Mesendoderm (in vitro differentiated cells): ENCODE data around the gene RALGPS2.

ENCODE experiments used
- DNase-seq: peaks from one replicate; pipeline ENCODE4 v3.0.0; 2013
- H2AK5ac ChIP-seq: 2 replicates; pipeline ENCODE4 v1.6.1; 2013; ENCODE audit warnings: low read length, inconsistent platforms
- H2BK120ac ChIP-seq: 2 replicates; pipeline ENCODE4 v1.6.1; 2013; ENCODE audit warnings: low read depth, mild to moderate bottlenecking, low read length, moderate library complexity, mixed read lengths
- H2BK15ac ChIP-seq: replicated peaks from 2 replicates; pipeline ENCODE4 v1.6.1; 2013; ENCODE audit warnings: low read depth, mild to moderate bottlenecking, moderate library complexity
- H2BK5ac ChIP-seq: 2 replicates; pipeline ENCODE4 v1.6.1; 2013; ENCODE audit warnings: low read length, inconsistent platforms
- H3K18ac ChIP-seq: 2 replicates; pipeline ENCODE4 v1.6.1; 2013; ENCODE audit warnings: mild to moderate bottlenecking, low read length, mixed read lengths
- H3K23ac ChIP-seq: one replicate; pipeline ENCODE4 v1.6.1; 2013; ENCODE audit warnings: low read length
- H3K27ac ChIP-seq: 2 replicates; pipeline ENCODE4 v1.5.1; 2013; ENCODE audit warnings: low read depth, mild to moderate bottlenecking, inconsistent platforms, low read length, moderate library complexity
- H3K27me3 ChIP-seq: 2 replicates; pipeline ENCODE4 v1.6.1; 2013; ENCODE audit warnings: low read length, control low read depth, mild to moderate bottlenecking, inconsistent platforms; ENCODE audit not compliant: insufficient read depth, poor library complexity
- H3K36me3 ChIP-seq: 2 replicates; pipeline ENCODE4 v1.6.1; 2013; ENCODE audit warnings: low read length, inconsistent platforms; ENCODE audit not compliant: control insufficient read depth, insufficient read depth
- H3K4ac ChIP-seq: one replicate; pipeline ENCODE4 v1.6.1; 2013; ENCODE audit warnings: low read depth, mild to moderate bottlenecking, low read length, moderate library complexity
- H3K4me1 ChIP-seq: 2 replicates; pipeline ENCODE4 v1.6.1; 2013; ENCODE audit warnings: low read depth, low read length, inconsistent platforms; ENCODE audit not compliant: control insufficient read depth
- H3K4me2 ChIP-seq: 2 replicates; pipeline ENCODE4 v1.6.1; 2013; ENCODE audit warnings: low read length
- H3K4me3 ChIP-seq: 2 replicates; pipeline ENCODE4 v1.5.1; 2013; ENCODE audit warnings: mild to moderate bottlenecking, low read length
- H3K56ac ChIP-seq: one replicate; pipeline ENCODE4 v1.6.1; 2013; ENCODE audit warnings: low read length
- H3K79me1 ChIP-seq: 2 replicates; pipeline ENCODE4 v1.6.1; 2013; ENCODE audit warnings: low read length, inconsistent platforms
- H3K79me2 ChIP-seq: 2 replicates; pipeline ENCODE4 v1.6.1; 2013; ENCODE audit warnings: mild to moderate bottlenecking, low read length; ENCODE audit not compliant: control insufficient read depth, insufficient read depth
- H3K9ac ChIP-seq: 2 replicates; pipeline ENCODE4 v1.6.1; 2013; ENCODE audit warnings: low read length, inconsistent platforms
- H4K5ac ChIP-seq: one replicate; pipeline ENCODE4 v1.6.1; 2013; ENCODE audit warnings: low read length
- H4K8ac ChIP-seq: one replicate; pipeline ENCODE4 v1.6.1; 2013; ENCODE audit warnings: low read depth, mild to moderate bottlenecking, control low read depth, low read length, moderate library complexity
- WGBS: extraction: QIAGEN DNeasy Blood & Tissue Kit; methylation state at CpG from one replicate; pipeline ENCODE4 v1.1.7; 2013; ENCODE audit warnings: low lambda C conversion rate, missing lambda C conversion rate; ENCODE audit not compliant: insufficient coverage; ENCODE audit errors: extremely low coverage; 5-methylcytosine and 5-hydroxymethylcytosine counted together

Gene RALGPS2

GRCh38 chr1:178725466-178726086 lies 532 bp downstream of the RALGPS2 start:
- H3K79me1 ChIP-seq: no peaks in the 10 kb centered on the region
- peak overlapping the region; percentile 92 for H3K4me2 ChIP-seq
- peak overlapping the region; percentile 90 for H3K4me3 ChIP-seq
- H3K79me2 ChIP-seq: peaks cover 3% of the 10 kb centered on the region
- H4K8ac ChIP-seq: no peak overlapping the region
- peak overlapping the region; percentile 67 for H2BK120ac ChIP-seq
- no peaks in the 10 kb centered on the region for H3K27me3 ChIP-seq
- peak overlapping the region; percentile 94 for H3K56ac ChIP-seq
- no peak overlapping the region for H2BK5ac ChIP-seq
- no peak overlapping the region for H4K5ac ChIP-seq
- H3K18ac ChIP-seq: peak overlapping the region; percentile 99
- peak overlapping the region; percentile 82 for H3K9ac ChIP-seq
- WGBS: no CpG with 5 or more reads among the region's 75 CpGs
- peak overlapping the region; percentile 93 for H3K27ac ChIP-seq
- H3K23ac ChIP-seq: no peak overlapping the region
- H3K36me3 ChIP-seq: no peaks in the 10 kb centered on the region
- peak; percentile 74 for DNase-seq
- H2BK15ac ChIP-seq: no peak overlapping the region
- peak overlapping the region; percentile 96 for H3K4ac ChIP-seq
- no peaks in the 10 kb centered on the region for H3K4me1 ChIP-seq
- no peak overlapping the region for H2AK5ac ChIP-seq

- H3K79me1 ChIP-seq: no peaks in the 10 kb centered on the region
- DNase-seq: peak; percentile 96
- peak overlapping the region; percentile 92 for H3K4me2 ChIP-seq
- no peaks in the 10 kb centered on the region for H3K36me3 ChIP-seq
- peak overlapping the region; percentile 82 for H3K9ac ChIP-seq
- H4K8ac ChIP-seq: peak overlapping the region; percentile 28
- H2AK5ac ChIP-seq: no peak overlapping the region
- H3K79me2 ChIP-seq: peaks cover 3% of the 10 kb centered on the region
- H2BK120ac ChIP-seq: peak overlapping the region; percentile 67
- H3K4me3 ChIP-seq: peak overlapping the region; percentile 90
- no peaks in the 10 kb centered on the region for H3K27me3 ChIP-seq
- no peak overlapping the region for H2BK5ac ChIP-seq
- H3K23ac ChIP-seq: no peak overlapping the region
- peak overlapping the region; percentile 99 for H3K18ac ChIP-seq
- no CpG with 5 or more reads among the region's 21 CpGs for WGBS
- no peaks in the 10 kb centered on the region for H3K4me1 ChIP-seq
- H3K56ac ChIP-seq: peak overlapping the region; percentile 94
- no peak overlapping the region for H2BK15ac ChIP-seq
- peak overlapping the region; percentile 93 for H3K27ac ChIP-seq
- peak overlapping the region; percentile 96 for H3K4ac ChIP-seq
- no peak overlapping the region for H4K5ac ChIP-seq
These were observed 1.1 kb downstream of the RALGPS2 start for GRCh38 chr1:178726087-178726517.

- H3K36me3 ChIP-seq: no peaks in the 10 kb centered on the region
- no peak overlapping the region for H2BK120ac ChIP-seq
- H3K4ac ChIP-seq: no peak overlapping the region
- H3K23ac ChIP-seq: no peak overlapping the region
- no peak overlapping the region for H2AK5ac ChIP-seq
- WGBS: no CpG with 5 or more reads among the region's 5 CpGs
- H3K4me2 ChIP-seq: peak overlapping the region; percentile 12
- H4K5ac ChIP-seq: no peak overlapping the region
- H3K27me3 ChIP-seq: no peaks in the 10 kb centered on the region
- peak overlapping the region; percentile 18 for H3K9ac ChIP-seq
- no peak overlapping the region for H3K4me3 ChIP-seq
- DNase-seq: no peak
- H4K8ac ChIP-seq: no peak overlapping the region
- H3K4me1 ChIP-seq: no peaks in the 10 kb centered on the region
- no peak overlapping the region for H2BK5ac ChIP-seq
- no peak overlapping the region for H3K56ac ChIP-seq
- no peak overlapping the region for H2BK15ac ChIP-seq
- peaks cover 4% of the 10 kb centered on the region for H3K79me2 ChIP-seq
- H3K79me1 ChIP-seq: no peaks in the 10 kb centered on the region
- H3K18ac ChIP-seq: no peak overlapping the region
- H3K27ac ChIP-seq: no peak overlapping the region
These were observed 1.5 kb downstream of the RALGPS2 start for GRCh38 chr1:178726545-178726944.

- Histone ChIP-seq H2BK15ac (no peak overlapping the region), H3K27me3 (no peaks in the 10 kb centered on the region), H2BK120ac (no peak overlapping the region), H3K79me2 (peaks cover 5% of the 10 kb centered on the region), H3K4me3 (no peak overlapping the region), H3K36me3 (no peaks in the 10 kb centered on the region), H3K27ac (no peak overlapping the region), H4K8ac (no peak overlapping the region), H3K4me1 (no peaks in the 10 kb centered on the region), H3K4ac (no peak overlapping the region), H2BK5ac (no peak overlapping the region), H3K18ac (no peak overlapping the region), H3K4me2 (no peak overlapping the region), H4K5ac (no peak overlapping the region), H2AK5ac (no peak overlapping the region), H3K79me1 (no peaks in the 10 kb centered on the region), H3K56ac (no peak overlapping the region), H3K9ac (no peak overlapping the region), H3K23ac (no peak overlapping the region)
- DNase-seq: peak; percentile 51
- no CpG with 5 or more reads among the region's 11 CpGs for WGBS
These were observed 2.2 kb downstream of the RALGPS2 start for GRCh38 chr1:178727014-178727895.

GRCh38 chr1:178733972-178734371 lies 8.9 kb downstream of the RALGPS2 start:
- no peak overlapping the region for H2BK15ac ChIP-seq
- H3K56ac ChIP-seq: no peak overlapping the region
- no peak overlapping the region for H2BK5ac ChIP-seq
- WGBS: no CpG with 5 or more reads among the region's 5 CpGs
- H3K79me2 ChIP-seq: peaks cover 2% of the 10 kb centered on the region
- H2BK120ac ChIP-seq: no peak overlapping the region
- no peak for DNase-seq
- no peak overlapping the region for H2AK5ac ChIP-seq
- H3K27ac ChIP-seq: no peak overlapping the region
- H3K79me1 ChIP-seq: peaks cover 3% of the 10 kb centered on the region
- no peaks in the 10 kb centered on the region for H3K27me3 ChIP-seq
- H3K9ac ChIP-seq: no peak overlapping the region
- H3K4me1 ChIP-seq: no peaks in the 10 kb centered on the region
- no peak overlapping the region for H3K4ac ChIP-seq
- H3K23ac ChIP-seq: no peak overlapping the region
- H3K4me3 ChIP-seq: no peak overlapping the region
- no peaks in the 10 kb centered on the region for H3K36me3 ChIP-seq
- no peak overlapping the region for H4K8ac ChIP-seq
- H3K4me2 ChIP-seq: no peak overlapping the region
- H3K18ac ChIP-seq: no peak overlapping the region
- no peak overlapping the region for H4K5ac ChIP-seq
